GM21619 (cell line): ENCODE data around the gene PYGB.
"Not testable (repeated sequence)": the region's sequence is repeated elsewhere in the genome, so short reads cannot be mapped to it uniquely, and the experiment has no call there.

ENCODE experiments used
- ATAC-seq: cut with Tn5 transposase; IDR thresholded peaks from one replicate; pipeline ENCODE4 v1.9.1; 2021; ENCODE audit not compliant: unreplicated experiment

PYGB gene

DNA sequence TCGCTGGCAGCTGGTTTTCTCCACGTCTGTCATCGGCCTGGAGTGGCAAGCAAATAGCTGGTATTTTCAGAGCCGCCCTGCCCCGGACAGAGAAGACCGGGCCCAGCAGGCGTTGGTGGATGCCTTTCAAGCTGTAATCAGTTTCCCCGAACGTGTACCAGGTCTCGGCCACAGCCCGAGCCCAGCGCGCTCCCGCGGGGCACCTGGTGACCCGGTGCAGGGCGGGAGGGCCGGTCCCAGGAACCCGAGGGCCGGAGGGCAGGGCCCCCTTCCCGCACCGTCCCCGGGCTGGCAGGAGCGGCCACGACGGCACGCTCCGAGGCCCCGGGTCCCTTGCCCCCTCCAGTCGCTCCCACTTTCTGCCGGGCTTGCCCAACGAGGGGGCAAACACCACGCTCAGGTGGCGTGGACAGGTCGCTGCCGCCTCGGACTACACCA, 348 bp upstream of the PYGB start:
- ATAC-seq: peak; percentile 30

- no peak for ATAC-seq
Measured at GRCh38 chr20:25248786-25249172, 894 bp downstream of the PYGB start.

GRCh38 chr20:25249198-25249931, 1.5 kb downstream of the PYGB start:
- no peak for ATAC-seq

- no peak for ATAC-seq
Measured at GRCh38 chr20:25250508-25250907, 2.6 kb downstream of the PYGB start.

GRCh38 chr20:25251019-25251418, 3.1 kb downstream of the PYGB start:
- no peak for ATAC-seq

DNA sequence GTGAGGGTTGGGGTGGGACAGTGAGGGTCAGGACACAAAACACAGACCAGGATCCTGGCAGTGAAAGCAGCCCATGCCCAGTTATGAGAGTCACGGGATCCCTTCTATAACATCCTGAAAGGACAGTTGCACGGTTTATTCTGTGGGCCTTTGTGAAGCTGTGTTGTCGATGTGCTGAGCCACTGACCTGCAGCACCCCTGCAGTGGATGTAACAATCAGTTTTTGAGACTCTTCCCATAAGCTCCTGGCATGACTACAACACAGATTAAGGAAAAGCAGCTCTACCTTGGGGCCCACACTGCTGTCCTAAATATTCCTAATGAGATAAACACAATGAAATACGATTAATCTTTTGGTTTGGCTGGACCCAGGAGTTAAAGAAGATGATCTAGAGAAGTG, 3.7 kb downstream of the PYGB start:
- no peak for ATAC-seq

GRCh38 chr20:25252230-25252651, 4.4 kb downstream of the PYGB start:
- ATAC-seq: no peak

DNA sequence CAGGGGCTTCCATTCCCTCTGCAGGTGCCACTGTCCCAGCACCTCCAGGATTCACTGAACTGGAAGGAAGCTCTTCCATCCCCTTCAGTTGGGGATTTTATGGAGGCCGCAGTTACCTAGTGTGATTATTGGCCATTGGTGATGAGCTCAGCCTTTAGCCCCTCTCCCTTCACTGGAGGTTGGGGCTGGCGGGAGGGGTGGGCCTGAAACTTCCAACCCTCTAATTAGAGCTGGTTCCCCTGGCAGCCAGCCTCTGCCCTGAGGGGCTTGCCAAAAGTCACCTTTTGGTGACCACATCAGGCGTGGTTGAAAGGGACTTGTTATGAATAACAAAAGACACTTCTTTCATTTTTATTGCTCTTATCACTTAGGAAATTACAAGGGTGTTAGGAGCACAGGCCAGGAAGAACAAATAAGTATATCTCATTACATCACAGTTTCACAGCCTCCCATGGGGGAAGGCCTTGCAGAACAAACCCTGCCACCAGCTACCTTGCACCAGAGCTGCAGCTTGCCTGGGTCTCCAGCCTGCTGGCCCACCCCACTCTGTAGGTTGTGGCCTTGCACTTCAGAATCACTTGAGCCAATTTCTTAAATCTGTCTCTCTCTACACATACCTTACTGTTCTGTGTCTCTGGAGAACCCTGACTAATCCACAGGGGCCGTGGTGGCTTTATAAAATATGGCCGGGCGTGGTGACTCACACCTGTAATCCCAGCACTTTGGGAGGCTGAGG, 5.0 kb downstream of the PYGB start:
- ATAC-seq: no peak

DNA sequence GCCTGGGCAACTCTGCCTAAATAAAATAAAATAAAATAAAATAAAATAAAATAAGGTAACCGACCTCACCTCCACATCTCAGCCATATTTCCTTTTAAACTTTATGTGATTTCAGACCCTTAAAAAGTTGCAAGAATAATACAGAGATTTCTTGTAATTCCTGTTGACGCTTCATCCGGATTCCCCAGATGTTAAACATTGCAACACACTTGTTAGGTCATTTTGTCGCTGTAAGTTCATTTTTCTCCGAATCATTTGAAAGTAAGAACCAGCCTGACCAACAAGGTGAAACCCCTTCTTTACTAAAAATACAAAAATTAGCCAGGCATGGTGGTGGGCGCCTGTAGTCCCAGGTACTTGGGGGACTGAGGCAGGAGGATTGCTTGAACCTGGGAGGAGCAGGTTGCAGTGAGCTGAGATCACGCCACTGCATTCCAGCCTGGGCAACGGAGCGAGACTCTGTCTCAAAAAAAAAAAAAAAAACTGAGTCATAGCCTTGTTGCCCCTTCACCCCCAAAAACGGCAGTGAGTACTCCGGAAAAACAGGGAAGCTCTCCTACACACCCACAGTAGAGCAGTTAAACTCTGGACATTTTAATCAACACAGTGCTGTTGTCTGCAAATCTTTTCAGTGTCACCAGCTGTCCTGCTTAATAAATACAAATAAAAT, 5.9 kb downstream of the PYGB start:
- ATAC-seq: no peak

DNA sequence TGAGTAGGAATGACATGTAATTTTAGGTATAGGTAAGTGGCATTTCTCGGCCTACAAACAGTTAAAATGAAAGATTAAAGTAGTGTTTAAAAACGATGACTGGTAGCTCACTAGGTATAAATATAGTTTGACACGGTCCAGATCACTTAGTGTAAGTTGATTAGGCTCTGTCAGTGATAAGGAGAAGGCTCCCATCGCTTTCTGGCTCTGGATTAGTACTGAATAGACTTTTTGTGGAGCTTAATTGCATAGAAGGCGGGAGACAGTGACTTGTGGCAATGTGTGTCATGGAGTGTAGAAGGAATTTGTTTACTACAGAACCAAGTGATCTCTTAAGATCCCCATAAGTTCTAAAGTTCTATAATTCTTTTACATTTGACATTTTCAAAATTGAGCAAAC, 6.7 kb downstream of the PYGB start:
- ATAC-seq: no peak

DNA sequence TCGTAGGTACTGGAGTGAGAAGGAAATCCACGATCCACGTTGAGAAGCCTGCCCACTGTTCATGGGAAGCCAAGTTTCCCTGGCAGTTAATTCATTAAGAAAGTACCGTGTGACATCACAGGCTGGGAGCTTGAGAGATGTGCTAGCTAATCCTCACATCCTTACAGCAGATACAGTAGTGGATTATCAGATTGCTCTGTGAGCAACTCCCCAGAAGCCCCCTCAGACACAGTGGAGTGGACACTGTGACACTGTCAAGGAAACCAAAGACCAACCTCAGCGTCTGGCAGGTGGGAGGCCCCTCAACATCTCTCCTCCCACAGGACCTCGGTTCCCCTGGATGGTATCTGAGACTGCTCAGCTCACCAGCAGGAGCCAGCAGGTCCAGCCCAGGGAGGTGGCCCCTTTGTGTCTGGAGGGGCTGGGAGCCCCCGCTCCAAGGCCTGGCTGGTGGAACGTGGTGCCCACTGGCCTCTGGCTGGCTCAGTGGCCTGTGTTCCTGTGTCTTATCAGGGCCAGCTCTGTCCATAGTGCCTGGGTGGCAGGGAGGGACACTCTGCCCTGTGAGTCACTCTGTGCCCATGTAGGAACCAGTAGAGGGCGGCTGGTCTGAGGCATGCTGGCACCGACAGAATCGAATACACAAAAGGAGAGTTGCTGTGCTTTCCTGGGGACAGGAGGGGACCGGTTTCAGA, 7.2 kb downstream of the PYGB start:
- no peak for ATAC-seq

DNA sequence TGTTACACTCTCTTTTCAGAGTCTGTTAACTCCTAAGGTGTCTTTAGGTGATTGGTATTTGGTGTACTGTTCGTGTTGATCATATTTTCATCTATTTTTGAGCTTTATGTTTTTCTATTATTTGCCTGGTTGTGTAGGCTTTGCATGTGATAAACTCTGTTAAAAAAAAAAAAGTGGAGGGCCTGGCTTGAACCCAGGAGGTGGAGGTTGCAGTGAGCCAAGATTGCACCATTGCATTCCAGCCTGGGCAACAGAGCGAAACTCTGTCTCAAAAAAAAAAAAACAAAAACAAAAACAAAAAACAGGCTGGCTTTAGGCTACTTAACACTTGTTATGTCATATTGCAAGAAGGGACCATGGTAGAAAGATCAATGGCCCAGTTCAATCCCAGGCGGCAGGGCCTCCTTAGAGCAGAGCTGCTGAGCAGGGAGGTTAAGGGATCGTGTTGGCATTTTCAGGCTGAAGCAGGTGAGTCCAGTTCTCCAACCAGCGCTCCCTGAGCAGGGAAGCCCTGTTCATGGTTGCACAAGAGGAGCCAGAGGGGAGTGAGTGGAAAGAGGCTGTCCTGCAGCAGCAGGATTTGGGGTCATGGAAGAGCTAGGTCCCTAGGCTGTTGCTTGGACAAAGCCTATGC, 8.5 kb downstream of the PYGB start:
- ATAC-seq: no peak

- ATAC-seq: no peak
Measured at GRCh38 chr20:25257130-25257529, 9.2 kb downstream of the PYGB start.

DNA sequence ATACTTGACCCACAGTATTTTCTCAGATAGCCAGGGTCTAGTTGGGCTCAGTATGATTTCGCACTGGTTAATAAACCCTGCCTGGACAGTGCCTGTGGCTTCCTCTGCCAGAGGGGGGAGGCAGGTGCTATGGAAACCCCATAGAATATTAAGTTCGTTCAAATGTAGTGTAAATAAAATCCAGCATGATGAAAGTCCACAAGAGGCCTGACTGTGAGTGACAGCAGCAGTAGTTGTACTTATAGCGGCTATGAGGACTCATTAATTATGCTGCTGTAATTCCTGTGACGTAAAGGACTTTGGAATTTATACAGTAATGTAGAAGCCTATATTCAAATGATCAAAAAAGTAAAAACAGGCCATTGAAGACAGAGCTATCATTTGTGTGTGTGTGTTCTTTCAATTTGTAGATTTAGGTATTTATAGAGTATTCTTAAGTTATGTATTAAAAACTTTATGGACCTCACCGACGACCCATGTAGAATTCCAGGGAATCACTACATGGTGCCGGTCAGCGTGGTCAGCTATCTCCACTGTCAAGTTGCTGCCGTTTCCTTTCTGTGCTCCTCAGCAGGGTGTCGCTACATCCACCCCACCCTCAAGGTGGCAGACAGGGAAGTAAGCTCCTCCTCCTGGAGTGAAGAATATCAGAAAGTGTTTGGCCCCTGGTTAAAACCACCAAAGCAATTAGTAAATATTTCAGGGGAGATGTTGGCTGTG, 10.0 kb downstream of the PYGB start:
- ATAC-seq: no peak

DNA sequence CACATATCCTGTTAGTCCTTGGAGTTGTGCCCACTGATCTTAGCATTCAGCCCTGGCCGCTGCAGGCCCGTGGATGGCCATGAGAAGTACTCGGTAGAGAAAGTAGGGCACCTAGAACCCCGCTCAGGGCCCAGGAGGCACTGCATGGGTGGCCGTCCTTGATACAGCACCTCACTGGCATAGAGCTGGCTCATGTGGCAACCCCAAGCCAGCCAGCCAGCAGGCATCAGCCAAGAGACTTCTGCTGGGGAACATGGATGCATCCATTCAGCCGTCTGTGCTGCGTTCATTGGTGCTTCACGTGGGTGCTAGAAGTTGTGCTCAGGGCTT, 10.6 kb downstream of the PYGB start:
- ATAC-seq: no peak

DNA sequence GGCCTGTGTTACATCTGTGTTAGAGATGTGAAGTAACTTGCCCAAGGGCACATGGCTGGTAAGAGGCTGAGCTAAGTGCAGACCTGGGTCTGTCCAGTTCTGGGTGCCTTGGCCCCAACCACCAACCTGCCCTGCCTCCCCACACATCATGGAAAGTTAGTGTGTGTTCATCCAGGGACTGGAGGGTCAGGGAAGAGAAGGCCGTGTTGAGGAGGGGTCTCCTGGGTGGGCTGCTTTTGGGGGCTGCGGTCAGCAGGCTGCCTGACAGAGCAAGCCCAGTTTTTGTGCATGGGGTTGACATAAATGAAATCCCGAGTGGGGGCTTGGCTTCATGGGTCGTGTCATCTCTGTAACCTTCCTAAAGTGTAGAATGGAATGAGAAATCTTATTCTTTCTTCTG, 10.9 kb downstream of the PYGB start:
- ATAC-seq: no peak

- ATAC-seq: no peak
Measured at GRCh38 chr20:25259358-25259757, 11.5 kb downstream of the PYGB start.

DNA sequence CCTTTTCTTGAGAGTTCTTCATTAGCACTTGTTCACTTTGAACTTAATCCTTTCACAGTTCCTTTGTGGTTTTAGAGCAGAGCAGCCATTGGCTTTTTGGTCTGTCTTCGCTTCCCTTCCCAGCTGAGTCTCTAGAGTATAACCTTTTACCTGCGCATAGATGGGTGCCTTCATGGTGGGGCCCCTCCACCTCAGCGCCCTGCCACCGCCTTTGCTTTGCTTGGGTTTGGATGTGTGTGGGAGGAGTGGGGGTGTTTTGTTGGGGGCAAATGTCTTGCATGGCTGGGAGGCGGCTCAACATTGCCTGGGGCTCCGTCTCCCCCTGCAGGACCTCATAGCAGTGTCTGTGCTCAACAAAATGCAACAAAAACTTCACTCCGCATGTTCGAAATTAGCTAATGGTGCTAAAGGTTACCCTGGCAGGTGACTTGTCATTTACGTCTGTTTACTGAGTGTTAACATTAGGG, 11.9 kb downstream of the PYGB start:
- no peak for ATAC-seq

- ATAC-seq: not testable (repeated sequence)
Measured at GRCh38 chr20:25260770-25261437, 13.0 kb downstream of the PYGB start.
